ENCODE data around the gene NYAP1.
"Not testable (repeated sequence)": the region's sequence is repeated elsewhere in the genome, so short reads cannot be mapped to it uniquely, and the experiment has no call there.

NYAP1 gene

GRCh38 chr7:100483722-100484672 lies at the start of gene NYAP1:
Gene NYAP1 (plus strand): TSS chr7:100483927. CDS start chr7:100485312, 1,385 bp downstream.
- DNase-seq: no peak

- DNase-seq: no peak
Measured at GRCh38 chr7:100434297-100435144, 49.2 kb upstream of the NYAP1 start.

GRCh38 chr7:100435401-100436304 lies 48.1 kb upstream of the NYAP1 start:
- DNase-seq: peak; percentile 21

GRCh38 chr7:100437150-100438100 lies 46.3 kb upstream of the NYAP1 start:
- DNase-seq: no peak

- no peak for DNase-seq
Measured at GRCh38 chr7:100438172-100438571, 45.6 kb upstream of the NYAP1 start.

- DNase-seq: not testable (repeated sequence)
Measured at GRCh38 chr7:100438731-100439130, 45.0 kb upstream of the NYAP1 start.

GRCh38 chr7:100439244-100439643 lies 44.5 kb upstream of the NYAP1 start:
- DNase-seq: not testable (repeated sequence)

GRCh38 chr7:100441641-100442535 lies 41.8 kb upstream of the NYAP1 start:
- DNase-seq: no peak

- DNase-seq: no peak
Measured at GRCh38 chr7:100443096-100443840, 40.5 kb upstream of the NYAP1 start.

GRCh38 chr7:100444311-100445278 lies 39.1 kb upstream of the NYAP1 start:
- DNase-seq: peak; percentile 77

- no peak for DNase-seq
Measured at GRCh38 chr7:100446040-100446439, 37.7 kb upstream of the NYAP1 start.

GRCh38 chr7:100447363-100447762 lies 36.4 kb upstream of the NYAP1 start:
- DNase-seq: not testable (repeated sequence)

GRCh38 chr7:100449190-100449795 lies 34.4 kb upstream of the NYAP1 start:
- DNase-seq: no peak

- DNase-seq: no peak
Measured at GRCh38 chr7:100452513-100452912, 31.2 kb upstream of the NYAP1 start.

- not testable (repeated sequence) for DNase-seq
Measured at GRCh38 chr7:100453854-100454253, 29.9 kb upstream of the NYAP1 start.

GRCh38 chr7:100455206-100455605 lies 28.5 kb upstream of the NYAP1 start:
- no peak for DNase-seq

- no peak for DNase-seq
Measured at GRCh38 chr7:100456562-100456961, 27.2 kb upstream of the NYAP1 start.

- DNase-seq: no peak
Measured at GRCh38 chr7:100457033-100457432, 26.7 kb upstream of the NYAP1 start.

All from inflammatory macrophage treated with lipopolysaccharide for 4 hours (primary cell).